Testis (tissue), 2 donors: ENCODE measurements around the gene TMEM39B.

Experiments
- CTCF ChIP-seq, 3 experiments: fragments of 450-650 bp in 2 of 3; fragments of 200-600 bp in 1 of 3; sonication (generic) in 1 of 3; IDR thresholded peaks; one replicate each; pipeline ENCODE4 v1.5.1; 2016 to 2019; ENCODE audit warnings: antibody characterized with exemption in 3 of 3, mild to moderate bottlenecking in 2 of 3, moderate library complexity in 1 of 3
- POLR2A ChIP-seq: fragments of 450-650 bp; IDR thresholded peaks from one replicate; pipeline ENCODE4 v1.6.1; 2017; ENCODE audit warnings: antibody characterized with exemption, mild to moderate bottlenecking, moderate library complexity

GRCh38 chr1:32044234-32044633, 28.5 kb upstream of the TMEM39B start:
- TF ChIP-seq CTCF (IDR thresholded peaks at IDR 0.05) (no peak), POLR2A (no peak)
